Measurements from ENCODE around the gene AGBL2.

AGBL2 gene

DNA sequence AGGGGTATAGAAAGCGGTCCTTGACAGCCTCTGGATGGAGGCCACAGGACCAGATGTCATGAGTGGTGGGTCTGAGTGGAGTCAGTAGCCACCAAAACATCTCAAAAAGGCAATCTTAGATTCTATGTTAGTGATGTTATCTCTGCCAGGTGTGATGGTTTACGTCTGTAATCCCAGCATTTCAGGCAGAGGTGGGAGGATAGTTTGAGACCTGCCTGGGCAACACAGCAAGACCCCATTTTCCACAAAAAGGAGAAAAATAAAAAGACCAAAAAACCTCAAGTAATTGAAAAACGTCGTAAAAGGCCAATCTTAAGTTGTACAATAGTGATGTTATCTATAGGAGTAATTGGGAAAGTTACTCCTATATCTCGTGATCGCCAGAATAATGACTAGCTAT, 69.2 kb downstream of the AGBL2 start:
- peaks cover 8% of the 10 kb centered on the region; the same call in 1 of the 2 replicates for H3K36me3 ChIP-seq (ENCODE audit: control insufficient read depth, low read length)
- peaks cover 13% of the 10 kb centered on the region for H3K79me2 ChIP-seq (ENCODE audit: control insufficient read depth, low read length)
- H3F3A ChIP-seq (ENCODE audit: control insufficient read depth, insufficient read depth): no peaks in the 10 kb centered on the region
- no peak overlapping the region for H3K27ac ChIP-seq (ENCODE audit: low read depth, low read length)
- H3K4me2 ChIP-seq (ENCODE audit: low read length): no peak overlapping the region
- H3K9me2 ChIP-seq (replicated peaks; ENCODE audit: control insufficient read depth, low read length): no peaks in the 10 kb centered on the region
- H3K27me3 ChIP-seq (ENCODE audit: control insufficient read depth, low read length): no peaks in the 10 kb centered on the region
- no peak overlapping the region for H3K4me3 ChIP-seq (ENCODE audit: low read length)
- H4K20me1 ChIP-seq (ENCODE audit: control insufficient read depth, insufficient read depth, low read depth, low read length): no peaks in the 10 kb centered on the region
- peaks cover 10% of the 10 kb centered on the region for H3K4me1 ChIP-seq (ENCODE audit: control insufficient read depth, low read length)
- H3K9me3 ChIP-seq (ENCODE audit: control insufficient read depth, insufficient read depth, low read length): no peaks in the 10 kb centered on the region
- TF ChIP-seq, protein P1, sequence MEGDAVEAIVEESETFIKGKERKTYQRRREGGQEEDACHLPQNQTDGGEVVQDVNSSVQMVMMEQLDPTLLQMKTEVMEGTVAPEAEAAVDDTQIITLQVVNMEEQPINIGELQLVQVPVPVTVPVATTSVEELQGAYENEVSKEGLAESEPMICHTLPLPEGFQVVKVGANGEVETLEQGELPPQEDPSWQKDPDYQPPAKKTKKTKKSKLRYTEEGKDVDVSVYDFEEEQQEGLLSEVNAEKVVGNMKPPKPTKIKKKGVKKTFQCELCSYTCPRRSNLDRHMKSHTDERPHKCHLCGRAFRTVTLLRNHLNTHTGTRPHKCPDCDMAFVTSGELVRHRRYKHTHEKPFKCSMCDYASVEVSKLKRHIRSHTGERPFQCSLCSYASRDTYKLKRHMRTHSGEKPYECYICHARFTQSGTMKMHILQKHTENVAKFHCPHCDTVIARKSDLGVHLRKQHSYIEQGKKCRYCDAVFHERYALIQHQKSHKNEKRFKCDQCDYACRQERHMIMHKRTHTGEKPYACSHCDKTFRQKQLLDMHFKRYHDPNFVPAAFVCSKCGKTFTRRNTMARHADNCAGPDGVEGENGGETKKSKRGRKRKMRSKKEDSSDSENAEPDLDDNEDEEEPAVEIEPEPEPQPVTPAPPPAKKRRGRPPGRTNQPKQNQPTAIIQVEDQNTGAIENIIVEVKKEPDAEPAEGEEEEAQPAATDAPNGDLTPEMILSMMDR (IDR thresholded peaks at IDR 0.05; ENCODE audit: low read depth, low read length, poor library complexity, severe bottlenecking): no peak
- TF ChIP-seq EZH2phosphoT487 (IDR thresholded peaks at IDR 0.05; ENCODE audit: borderline replicate concordance, low read length): no peak

DNA sequence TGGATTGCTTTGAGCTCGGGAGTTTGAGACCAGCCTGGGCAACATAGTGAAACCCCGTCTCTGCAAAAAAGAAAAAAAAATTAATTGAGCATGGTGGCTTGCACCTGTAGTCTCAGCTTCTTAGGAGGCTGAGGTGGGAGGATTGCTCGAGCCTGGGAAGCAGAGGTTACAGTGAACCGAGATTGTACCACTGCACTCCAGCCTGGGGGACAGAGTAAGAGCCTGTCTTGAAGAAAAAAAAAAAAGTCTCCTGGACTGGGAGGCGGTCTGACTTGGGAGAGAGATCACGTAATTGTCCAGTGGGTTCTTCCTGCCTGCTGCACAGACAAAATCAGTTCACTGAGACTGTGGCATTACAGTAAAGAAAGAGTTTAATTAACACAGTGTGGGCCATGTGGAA, 69.7 kb downstream of the AGBL2 start:
- TF ChIP-seq, protein P1 (IDR thresholded peaks at IDR 0.05; ENCODE audit: low read depth, low read length, poor library complexity, severe bottlenecking): no peak
- no peak for TF ChIP-seq EZH2phosphoT487 (IDR thresholded peaks at IDR 0.05; ENCODE audit: borderline replicate concordance, low read length)
- Histone ChIP-seq H3K27ac (ENCODE audit: low read depth, low read length) (no peak overlapping the region), H4K20me1 (ENCODE audit: control insufficient read depth, insufficient read depth, low read depth, low read length) (no peaks in the 10 kb centered on the region), H3K27me3 (ENCODE audit: control insufficient read depth, low read length) (no peaks in the 10 kb centered on the region), H3K4me1 (ENCODE audit: control insufficient read depth, low read length) (peaks cover 15% of the 10 kb centered on the region), H3K4me3 (ENCODE audit: low read length) (no peak overlapping the region), H3F3A (ENCODE audit: control insufficient read depth, insufficient read depth) (no peaks in the 10 kb centered on the region), H3K79me2 (ENCODE audit: control insufficient read depth, low read length) (peaks cover 18% of the 10 kb centered on the region), H3K36me3 (ENCODE audit: control insufficient read depth, low read length) (peaks cover 9% of the 10 kb centered on the region), H3K9me3 (ENCODE audit: control insufficient read depth, insufficient read depth, low read length) (no peaks in the 10 kb centered on the region), H3K9me2 (replicated peaks; ENCODE audit: control insufficient read depth, low read length) (no peaks in the 10 kb centered on the region), H3K4me2 (ENCODE audit: low read length) (no peak overlapping the region)

DNA sequence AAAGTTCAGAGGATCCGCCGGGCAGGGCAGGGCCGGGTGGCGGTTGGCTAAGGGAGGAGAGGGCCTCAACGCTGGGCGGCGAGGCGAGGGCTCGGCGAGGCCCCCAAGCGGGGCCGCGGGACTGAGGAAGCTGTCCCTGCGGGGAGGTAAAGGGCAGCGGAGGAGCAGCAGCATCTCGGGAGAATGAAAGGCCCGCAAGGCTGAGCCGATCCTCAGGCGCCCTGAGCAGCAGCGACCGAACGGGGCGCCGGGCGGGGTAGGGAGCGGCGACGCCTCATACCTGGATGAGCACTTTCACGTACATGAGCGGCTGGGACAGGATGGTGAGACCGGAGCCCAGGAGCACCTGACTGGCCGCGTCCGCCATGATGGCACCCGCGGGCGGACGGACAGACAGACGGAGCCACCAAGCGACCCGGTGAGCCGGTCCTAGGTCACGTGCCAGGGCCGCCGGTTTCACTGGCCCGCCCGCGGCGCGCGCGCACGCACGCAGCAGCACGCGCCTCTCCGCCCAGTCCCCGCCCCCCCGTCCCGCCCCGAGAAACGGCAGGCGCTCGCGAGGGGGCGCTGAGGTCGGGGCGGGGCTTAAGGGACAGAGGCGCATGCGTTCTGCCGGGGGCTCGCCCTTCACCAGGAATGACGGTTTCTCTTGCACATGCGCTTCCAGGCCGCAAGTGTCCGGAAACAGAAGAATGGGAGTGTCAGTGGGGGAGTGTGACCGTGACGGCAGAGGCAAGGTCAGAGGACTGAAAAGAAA, 72.9 kb downstream of the AGBL2 start, which contains the start of gene MTCH2:
TSS of gene MTCH2 (minus strand) at position 461 of the 757 bp plus-strand sequence. CDS start at position 367, 94 bp downstream.
- H3K4me1 ChIP-seq (ENCODE audit: control insufficient read depth, low read length): peaks cover 16% of the 10 kb centered on the region
- H3K4me2 ChIP-seq (ENCODE audit: low read length): peak within 1 kb of the TSS; percentile 80
- H3K4me3 ChIP-seq (ENCODE audit: low read length): peak within 1 kb of the TSS; percentile 86

More for the DNA sequence above, 72.9 kb downstream of the AGBL2 start, which contains the start of gene MTCH2:
- TF ChIP-seq EZH2phosphoT487 (IDR thresholded peaks at IDR 0.05; ENCODE audit: borderline replicate concordance, low read length): no peak
- TF ChIP-seq, protein P1 (IDR thresholded peaks at IDR 0.05; ENCODE audit: low read depth, low read length, poor library complexity, severe bottlenecking): no peak
- H3K27ac ChIP-seq (ENCODE audit: low read depth, low read length): peak within 1 kb of the TSS; percentile 60
- H3K9me3 ChIP-seq (ENCODE audit: control insufficient read depth, insufficient read depth, low read length): no peaks in the 10 kb centered on the region
- no peaks in the 10 kb centered on the region for H4K20me1 ChIP-seq (ENCODE audit: control insufficient read depth, insufficient read depth, low read depth, low read length)
- H3K79me2 ChIP-seq (ENCODE audit: control insufficient read depth, low read length): peaks cover 45% of the 10 kb centered on the region
- H3K27me3 ChIP-seq (ENCODE audit: control insufficient read depth, low read length): no peaks in the 10 kb centered on the region
- peaks cover 35% of the 10 kb centered on the region for H3K36me3 ChIP-seq (ENCODE audit: control insufficient read depth, low read length)
- no peaks in the 10 kb centered on the region for H3K9me2 ChIP-seq (replicated peaks; ENCODE audit: control insufficient read depth, low read length)
- 0 out of 2 replicates have a peak, but pooled peaks cover 3% of the 10 kb centered on the region for H3F3A ChIP-seq (ENCODE audit: control insufficient read depth, insufficient read depth)
